ENCODE measurements around the gene FBXO47.

The FBXO47 gene

DNA sequence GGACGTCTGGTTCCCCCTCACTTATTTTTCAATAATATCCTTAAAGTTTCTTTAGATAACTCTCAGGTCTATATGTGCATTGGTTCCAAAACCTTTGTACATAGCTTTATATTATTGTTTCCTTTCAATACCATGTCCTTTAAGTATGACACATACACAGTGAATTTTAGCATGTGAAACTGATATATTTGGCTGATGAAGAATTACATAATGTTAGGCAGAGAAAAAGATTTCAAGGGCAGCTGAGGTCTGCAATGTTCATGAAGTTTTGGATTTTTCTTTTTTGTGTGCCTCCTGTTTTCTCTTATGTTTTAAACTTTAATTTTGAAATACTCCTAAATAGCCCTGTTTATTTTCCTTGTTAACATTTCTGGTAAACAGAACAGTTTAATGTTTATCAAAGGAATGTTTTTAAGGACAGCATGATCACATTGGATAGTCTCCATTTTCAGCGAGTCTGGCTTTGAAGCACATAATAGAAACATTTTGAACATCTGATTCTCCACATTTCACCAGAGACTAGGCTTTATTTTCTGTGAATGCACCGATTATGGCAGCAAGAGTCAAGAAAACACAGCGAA lies 32.9 kb upstream of the FBXO47 start:
- no peak for TF ChIP-seq GATA3 (IDR thresholded peaks at IDR 0.05; ENCODE audit: low read depth, low read length)
- no peak for TF ChIP-seq GATA2 (IDR thresholded peaks at IDR 0.05; ENCODE audit: low read depth, low read length)

DNA sequence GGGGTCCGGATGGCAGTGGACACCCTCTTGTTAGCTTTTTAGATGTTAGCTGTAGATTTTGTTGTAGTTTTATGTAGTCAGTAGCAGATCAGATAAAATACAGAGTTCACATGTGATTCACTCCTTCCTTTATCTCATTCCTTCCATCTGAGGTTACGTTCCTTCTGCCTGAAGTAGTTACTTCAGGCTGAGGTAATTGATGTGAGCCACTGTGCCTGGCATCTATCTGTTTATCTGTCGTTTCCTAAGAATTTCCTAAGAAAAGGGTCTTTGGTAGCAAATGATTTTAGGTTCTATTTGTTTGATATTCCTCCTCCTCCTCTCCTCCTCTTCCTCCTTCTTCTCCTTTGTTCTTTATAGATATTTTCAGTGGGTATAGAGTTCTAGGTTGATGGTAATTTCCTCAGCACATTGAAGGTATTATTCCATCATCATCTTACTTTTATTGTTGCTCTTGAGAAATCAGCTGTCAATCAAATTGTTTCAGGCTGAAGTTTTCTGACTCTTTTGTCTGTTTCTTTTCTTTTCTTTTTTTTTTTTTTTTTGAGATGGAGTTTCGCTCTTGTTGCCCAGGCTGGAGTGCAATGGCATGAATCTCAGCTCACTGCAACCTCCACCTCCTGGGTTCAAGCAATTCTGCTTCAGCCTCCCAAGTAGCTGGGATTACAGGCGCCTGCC lies 29.6 kb upstream of the FBXO47 start:
- TF ChIP-seq GATA3 (IDR thresholded peaks at IDR 0.05; ENCODE audit: low read depth, low read length): no peak
- TF ChIP-seq GATA2 (IDR thresholded peaks at IDR 0.05; ENCODE audit: low read depth, low read length): no peak

DNA sequence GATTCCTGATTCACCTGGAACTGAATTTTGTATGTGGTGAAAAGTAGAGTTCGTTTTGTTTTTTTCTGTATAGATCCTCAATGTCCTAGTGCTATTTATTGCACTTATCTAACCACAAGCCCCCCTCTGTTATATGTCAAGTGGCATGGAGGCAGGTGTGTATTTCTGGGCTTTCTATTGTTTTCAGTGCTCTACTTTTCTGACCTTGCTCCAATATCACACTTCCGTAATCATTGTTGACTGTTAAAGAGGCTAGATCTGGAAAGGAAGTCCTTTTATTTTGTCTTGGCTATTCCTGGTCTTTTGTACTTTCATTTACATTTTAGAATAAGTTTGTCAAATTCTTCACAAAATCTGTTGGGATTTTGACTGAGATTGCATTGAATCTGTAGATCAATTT lies 26.8 kb upstream of the FBXO47 start:
- no peak for TF ChIP-seq GATA3 (IDR thresholded peaks at IDR 0.05; ENCODE audit: low read depth, low read length)
- TF ChIP-seq GATA2 (IDR thresholded peaks at IDR 0.05; ENCODE audit: low read depth, low read length): no peak

DNA sequence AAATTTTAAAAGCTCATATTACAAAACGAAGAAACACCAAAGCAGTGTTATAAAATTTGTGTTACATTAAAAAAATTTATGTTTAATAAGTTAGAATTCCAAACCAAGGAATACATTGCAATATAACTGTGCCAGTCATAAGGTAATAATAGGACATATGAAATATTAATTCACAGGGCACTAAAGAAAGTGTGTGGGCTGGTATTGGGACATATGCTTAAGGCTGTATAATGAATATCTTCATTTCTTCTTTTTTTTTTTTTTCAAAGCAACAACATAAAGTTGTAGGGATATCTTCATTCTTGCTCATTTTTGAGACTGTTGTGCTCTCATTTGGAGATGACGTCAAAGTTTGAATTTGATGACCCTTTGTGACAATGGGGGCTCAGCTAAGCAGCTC lies 17.5 kb upstream of the FBXO47 start:
- TF ChIP-seq GATA3 (IDR thresholded peaks at IDR 0.05; ENCODE audit: low read depth, low read length) (no peak), GATA2 (IDR thresholded peaks at IDR 0.05; ENCODE audit: low read depth, low read length) (no peak)

DNA sequence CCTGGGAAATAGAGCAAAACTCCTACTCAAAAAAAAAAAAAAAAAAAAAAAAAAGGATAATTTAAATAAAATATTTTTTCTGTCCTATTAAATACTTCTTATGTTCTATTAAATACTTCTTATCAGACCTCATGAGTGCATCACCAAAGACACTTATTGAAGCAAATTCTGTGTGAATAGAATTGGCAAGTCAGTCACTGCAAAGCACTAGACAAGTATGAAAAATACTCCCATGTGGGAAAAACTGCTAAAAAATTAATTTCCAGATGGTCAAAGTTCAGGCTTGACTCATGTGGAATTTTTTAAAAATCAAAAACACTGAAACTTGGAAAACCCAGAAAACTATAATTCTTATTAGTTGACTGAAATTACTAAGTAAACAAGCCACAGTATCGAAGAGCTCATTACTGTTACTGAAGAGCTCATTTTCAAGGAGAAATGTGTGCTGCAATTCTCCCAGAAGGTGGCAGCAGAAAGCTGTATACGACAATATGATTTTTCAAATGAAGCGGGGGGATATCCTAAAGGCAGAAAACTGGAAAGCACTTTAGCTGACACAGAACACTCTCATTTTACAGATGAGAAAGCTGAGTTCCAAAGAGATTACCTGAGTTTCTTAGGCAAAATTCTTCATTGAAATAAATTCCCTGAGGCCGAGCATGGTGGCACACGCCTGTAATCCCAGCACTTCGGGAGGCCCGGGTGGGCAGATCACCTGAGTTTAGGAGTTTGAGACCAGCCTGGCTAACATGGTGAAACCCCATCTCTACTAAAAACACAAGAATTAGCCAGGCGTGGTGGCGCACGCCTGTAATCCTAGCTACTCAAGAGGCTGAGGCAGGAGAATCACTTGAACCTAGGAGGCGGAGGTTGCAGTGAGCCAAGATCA lies 15.9 kb upstream of the FBXO47 start:
- no peak for TF ChIP-seq GATA3 (IDR thresholded peaks at IDR 0.05; ENCODE audit: low read depth, low read length)
- TF ChIP-seq GATA2 (IDR thresholded peaks at IDR 0.05; ENCODE audit: low read depth, low read length): no peak

DNA sequence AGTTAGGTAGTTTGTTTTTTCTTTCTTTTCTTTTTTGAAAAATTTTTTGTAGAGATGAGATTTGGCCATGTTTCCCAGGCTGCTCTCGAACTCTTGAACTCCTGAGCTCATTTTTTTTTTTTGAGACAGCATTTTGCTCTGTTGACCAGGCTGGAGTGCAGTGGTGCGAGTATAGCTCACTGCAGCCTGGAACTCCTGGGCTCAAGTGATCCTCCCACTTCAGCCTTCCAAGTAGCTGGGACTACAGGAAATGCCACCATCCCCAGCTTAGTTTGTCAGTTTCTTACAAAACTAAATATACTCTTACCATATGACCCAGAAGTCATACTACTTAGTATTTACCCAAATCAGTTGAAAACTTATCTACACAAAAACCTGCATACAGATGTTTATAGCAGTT lies 14.4 kb upstream of the FBXO47 start:
- TF ChIP-seq GATA2 (IDR thresholded peaks at IDR 0.05; ENCODE audit: low read depth, low read length): no peak
- no peak for TF ChIP-seq GATA3 (IDR thresholded peaks at IDR 0.05; ENCODE audit: low read depth, low read length)

DNA sequence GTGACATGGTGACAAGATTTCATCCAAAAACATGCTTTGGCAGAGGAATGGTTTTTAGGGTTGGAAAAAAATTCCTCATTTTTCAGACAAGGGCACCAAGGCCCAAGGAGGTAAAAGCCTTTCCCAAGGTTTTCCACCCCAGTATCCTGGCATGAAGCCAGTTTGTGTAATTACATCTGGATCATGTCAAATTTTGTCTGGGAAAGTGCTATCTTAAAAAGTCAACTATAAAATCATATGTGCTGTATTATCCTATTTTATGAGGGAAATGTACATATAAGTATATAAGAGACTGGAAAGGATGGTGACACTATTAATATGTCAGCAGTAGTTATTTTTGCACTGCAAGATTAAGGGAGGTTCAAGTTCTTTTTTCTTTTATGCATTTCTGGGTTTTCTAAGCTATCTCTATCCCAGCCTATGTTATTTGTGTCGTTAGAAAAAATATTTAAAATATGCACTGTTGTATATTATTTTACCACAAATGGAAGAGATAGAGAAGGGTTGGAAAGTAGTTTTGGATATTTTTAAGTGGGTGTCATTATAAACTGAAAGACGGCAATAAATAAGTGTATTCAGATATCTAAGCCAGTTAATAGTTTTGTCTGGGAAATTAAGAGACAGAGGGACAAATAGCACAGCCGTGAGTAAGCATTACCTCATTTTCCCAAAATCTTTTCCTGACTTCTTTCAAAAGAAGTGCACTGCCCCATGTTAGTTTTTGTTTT lies 13.5 kb upstream of the FBXO47 start:
- TF ChIP-seq GATA3 (IDR thresholded peaks at IDR 0.05; ENCODE audit: low read depth, low read length): no peak
- no peak for TF ChIP-seq GATA2 (IDR thresholded peaks at IDR 0.05; ENCODE audit: low read depth, low read length)

DNA sequence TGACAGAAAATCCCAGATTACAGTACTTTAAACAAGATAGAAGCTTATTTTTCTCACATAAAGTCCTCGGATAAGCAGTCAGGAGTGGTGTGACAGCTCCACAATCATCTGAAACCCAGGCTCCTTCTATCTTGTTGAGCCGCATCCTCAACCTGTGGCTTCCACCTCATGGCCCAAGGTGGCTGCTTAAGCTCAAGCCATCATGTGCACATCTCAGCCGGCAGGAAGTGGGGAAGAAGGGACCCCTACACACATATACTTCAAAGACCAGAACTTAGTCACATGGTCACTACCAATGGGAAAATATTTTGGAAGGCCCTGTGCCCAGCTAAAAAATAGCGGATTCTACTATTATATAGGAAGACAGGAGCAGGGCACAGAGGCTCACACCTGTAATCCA lies 11.0 kb upstream of the FBXO47 start:
- TF ChIP-seq GATA3 (IDR thresholded peaks at IDR 0.05; ENCODE audit: low read depth, low read length): no peak
- no peak for TF ChIP-seq GATA2 (IDR thresholded peaks at IDR 0.05; ENCODE audit: low read depth, low read length)

DNA sequence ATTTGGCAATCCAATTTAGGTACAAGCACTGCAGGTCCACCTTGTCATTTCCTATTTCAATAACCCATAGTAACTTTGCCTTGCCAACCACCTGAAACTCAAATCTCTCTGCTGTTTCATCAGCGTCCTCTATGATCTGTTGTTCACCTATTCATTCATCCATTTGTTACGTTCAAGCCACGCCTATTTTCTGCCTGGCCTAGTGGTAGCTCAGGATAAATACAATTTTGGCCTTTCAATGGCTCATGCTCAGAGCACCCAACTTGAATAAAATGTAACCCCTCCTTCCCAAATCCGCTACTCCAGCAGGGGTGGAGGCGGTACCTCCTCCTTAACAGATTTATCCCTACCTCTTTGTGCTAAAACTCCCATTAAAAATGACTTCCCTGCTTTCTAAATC lies 3.6 kb upstream of the FBXO47 start:
- TF ChIP-seq GATA2 (IDR thresholded peaks at IDR 0.05; ENCODE audit: low read depth, low read length) (no peak), GATA3 (IDR thresholded peaks at IDR 0.05; ENCODE audit: low read depth, low read length) (no peak)

DNA sequence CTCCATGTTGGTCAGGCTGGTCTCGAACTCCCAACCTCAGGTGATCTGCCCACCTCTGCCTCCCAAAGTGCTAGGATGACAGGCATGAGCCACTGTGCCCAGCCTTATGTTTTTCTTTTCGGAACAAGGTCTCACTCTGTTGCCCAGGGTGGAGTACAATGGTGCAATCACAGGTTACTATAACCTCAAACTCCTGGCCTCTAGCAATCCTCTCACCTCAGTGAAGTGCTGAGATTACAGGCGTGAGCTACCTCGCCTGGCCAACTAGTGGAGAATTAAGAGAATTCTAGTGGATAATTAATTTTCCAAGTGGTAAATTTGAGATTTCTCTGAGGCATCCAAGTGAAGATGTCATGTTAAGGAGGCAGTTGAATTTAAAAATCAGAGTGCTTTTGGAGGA lies 2.9 kb upstream of the FBXO47 start:
- no peak for TF ChIP-seq GATA2 (IDR thresholded peaks at IDR 0.05; ENCODE audit: low read depth, low read length)

DNA sequence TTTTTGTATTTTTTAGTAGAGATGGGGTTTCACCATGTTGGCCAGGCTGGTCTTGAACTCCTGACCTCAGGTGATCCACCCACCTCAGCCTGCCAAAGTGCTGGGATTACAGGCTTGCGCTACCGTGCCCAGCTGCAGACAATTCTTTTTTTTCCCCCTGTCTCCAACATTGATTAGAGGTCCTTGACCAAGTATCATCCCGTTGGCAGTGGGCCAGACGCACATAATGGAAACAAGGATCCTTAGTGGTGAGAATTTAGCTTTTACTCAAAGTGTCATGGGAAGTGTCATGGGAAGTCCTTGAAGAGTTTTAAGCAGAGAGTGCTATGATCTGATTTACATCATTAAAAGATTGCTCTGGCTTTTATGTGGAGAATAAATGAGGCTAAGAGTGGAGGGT lies 2.1 kb upstream of the FBXO47 start:
- no peak for TF ChIP-seq GATA3 (IDR thresholded peaks at IDR 0.05; ENCODE audit: low read depth, low read length)
- TF ChIP-seq GATA2 (IDR thresholded peaks at IDR 0.05; ENCODE audit: low read depth, low read length): no peak

DNA sequence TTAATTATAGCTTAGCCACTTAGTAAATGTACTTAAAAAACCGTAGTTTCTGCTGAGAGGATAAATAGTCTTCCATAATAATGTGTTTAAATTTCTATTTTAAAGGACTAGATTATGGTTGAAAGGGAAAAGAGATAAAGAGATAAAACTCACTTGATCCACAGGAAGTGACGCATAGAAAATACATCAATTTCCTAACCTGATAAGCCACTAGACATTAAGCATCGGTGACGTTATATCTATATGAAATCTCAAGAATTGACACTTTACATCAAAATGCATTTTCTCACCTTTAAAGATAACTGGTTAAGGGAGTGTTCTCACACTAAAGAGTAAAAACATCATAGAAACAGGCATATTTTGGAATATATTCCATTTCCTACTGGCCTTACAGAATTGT lies 5.8 kb downstream of the FBXO47 start:
- TF ChIP-seq GATA3 (IDR thresholded peaks at IDR 0.05; ENCODE audit: low read depth, low read length) (no peak), GATA2 (IDR thresholded peaks at IDR 0.05; ENCODE audit: low read depth, low read length) (no peak)

DNA sequence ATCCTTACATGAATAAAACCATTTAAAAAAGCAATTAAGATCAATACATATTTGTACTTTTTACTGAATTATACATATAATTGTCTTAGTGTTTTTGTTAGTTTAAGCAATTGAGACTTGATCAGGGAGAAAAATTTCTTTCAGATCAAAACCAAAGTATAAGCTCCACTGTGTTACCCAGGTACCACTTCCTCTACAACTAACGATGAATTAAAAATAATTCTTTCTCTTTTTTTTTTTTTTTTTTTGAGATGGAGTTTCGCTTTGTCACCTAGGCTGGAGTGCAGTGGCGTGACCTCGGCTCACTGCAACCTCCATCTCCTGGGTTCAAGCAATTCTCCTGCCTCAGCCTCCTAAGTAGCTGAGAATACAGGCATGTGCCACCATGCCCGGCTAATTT lies 6.8 kb downstream of the FBXO47 start:
- TF ChIP-seq GATA3 (IDR thresholded peaks at IDR 0.05; ENCODE audit: low read depth, low read length): no peak
- no peak for TF ChIP-seq GATA2 (IDR thresholded peaks at IDR 0.05; ENCODE audit: low read depth, low read length)

DNA sequence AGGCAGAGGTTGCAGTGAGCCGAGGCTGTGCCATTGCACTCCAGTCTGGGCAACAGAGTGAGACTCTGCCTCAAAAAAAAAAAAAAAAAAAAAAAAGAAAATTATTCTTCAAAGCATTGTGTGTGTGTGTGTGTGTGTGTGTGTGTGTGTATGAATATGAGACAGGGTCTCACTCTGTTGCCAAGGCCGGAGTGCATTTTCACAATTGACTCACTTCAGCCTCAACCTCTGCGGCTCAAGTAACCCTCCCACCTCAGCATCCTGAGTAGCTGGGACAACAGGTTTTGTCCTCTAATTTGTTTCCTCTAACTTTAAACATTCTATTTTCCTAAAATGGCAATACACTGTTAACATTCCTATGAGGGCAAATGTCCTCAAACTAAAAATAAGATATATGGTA lies 7.7 kb downstream of the FBXO47 start:
- TF ChIP-seq GATA3 (IDR thresholded peaks at IDR 0.05; ENCODE audit: low read depth, low read length) (no peak), GATA2 (IDR thresholded peaks at IDR 0.05; ENCODE audit: low read depth, low read length) (no peak)
